Muscle of arm (tissue), 12 donors: ENCODE results near the gene PPL. TPM values are rescaled to one million over a fixed set of nuclear protein-coding genes. Genes with fewer than 3 reads are reported as not detected.

Experiments used
- DNase-seq: peaks from one replicate; pipeline ENCODE4 v3.0.0-alpha.2; 2013
- polyA plus RNA-seq, 12 donors: library from polyadenylated mRNA; unstranded; fragments of 120-200 nt; gene quantifications; one replicate each; pipeline ENCODE4 v1.2.1, GENCODE V29; 2013; ENCODE audit not compliant: insufficient read length in 12 of 12

Gene PPL
- polyA plus RNA-seq, 12 donors, result 0.68 to 76.8 (median 1.1) TPM; not detected in 1

DNA sequence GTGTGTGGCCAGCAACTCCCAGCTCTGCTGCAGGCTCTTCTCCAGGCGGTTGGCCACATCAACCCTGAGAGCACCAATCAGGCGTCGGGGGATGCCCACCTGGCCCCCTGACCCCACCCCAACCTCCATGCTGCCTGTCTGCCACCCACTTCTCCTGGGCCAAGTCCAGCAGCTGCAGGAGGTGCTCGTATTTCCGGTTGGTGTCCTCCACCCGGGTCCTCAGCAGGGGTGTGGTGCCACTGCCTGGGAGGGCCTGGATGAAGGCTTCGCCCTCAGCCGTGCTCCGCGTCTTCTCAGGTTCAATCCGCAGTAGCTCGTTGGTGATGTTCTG, 45.1 kb downstream of the PPL start:
- no peak for DNase-seq

DNA sequence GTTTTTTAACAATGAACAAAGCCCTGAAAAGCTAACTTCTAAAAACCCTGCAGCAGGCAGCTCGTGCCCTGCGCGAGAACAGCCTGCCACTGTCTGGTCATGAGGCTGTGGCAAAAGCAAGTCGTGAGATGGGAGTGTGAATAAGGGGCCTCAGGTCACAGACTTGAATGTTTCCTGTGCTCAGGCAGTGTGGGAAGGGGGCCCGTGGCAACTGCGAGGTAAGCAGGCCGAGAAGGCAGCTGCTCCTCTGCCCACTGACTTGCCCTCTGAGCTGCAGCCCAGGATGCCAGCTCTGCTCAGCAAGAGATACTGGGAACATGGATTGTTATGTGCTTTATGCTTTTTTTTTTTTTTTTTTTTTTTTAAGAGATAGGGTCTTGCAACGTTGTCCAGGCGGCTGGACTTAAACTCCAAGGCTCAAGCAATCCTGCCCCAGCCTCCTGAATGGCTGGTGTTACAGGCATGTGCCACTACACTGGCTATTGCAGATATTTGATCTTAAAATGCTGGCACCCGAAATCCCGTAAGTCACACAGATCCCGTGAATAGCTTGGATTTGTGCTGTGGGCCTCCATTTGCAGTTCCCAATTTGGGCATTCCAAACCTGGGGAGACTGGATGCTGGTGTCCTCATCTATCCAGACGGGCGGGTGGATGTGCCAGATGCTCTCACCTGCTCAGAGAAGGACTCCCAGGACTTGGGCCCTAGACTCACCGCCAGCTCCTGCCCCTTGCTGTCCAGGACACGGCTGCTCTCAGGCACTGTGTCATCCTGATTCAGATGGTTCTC, 45.7 kb downstream of the PPL start:
- no peak for DNase-seq

DNA sequence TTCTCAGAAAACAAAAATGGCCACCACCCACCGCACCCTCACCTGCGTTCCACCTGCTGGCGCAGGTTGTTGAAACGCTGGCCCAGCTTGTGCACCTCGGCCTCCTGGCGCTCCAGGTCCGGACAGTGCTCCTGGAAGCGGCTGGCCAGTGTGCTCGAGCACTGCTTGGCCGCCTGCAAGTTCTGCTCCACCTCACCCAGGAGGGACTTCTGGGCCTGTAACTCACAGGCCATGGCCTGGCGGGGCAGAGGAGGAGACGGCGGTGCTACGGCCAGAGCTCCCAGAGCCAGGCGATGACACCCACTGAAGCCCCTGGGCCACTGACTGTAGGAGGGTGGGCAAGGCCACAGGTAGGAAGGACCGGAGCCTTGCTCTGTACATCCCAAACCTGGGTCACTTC, 46.3 kb downstream of the PPL start:
- DNase-seq, result no peak

DNA sequence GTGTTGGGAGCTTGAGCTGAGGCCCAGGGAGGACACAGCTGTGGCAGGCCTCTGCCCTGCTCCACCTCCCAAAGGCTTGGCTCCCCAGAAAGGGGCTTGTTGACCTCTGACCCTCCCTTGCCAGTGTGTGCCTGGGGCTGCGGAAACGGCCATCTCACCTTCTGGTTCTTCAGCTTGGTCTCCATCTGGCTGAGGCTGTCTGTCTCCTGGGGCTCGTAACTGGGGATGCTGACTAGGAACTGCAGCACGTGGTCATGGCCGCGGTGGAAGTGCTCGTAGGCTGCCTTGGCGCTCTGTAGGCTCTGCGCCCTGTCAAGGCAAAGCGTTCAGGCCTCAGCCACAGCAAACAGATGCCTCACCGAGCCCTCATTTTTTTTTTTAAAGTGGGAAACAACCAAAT, 46.9 kb downstream of the PPL start:
- no peak for DNase-seq

DNA sequence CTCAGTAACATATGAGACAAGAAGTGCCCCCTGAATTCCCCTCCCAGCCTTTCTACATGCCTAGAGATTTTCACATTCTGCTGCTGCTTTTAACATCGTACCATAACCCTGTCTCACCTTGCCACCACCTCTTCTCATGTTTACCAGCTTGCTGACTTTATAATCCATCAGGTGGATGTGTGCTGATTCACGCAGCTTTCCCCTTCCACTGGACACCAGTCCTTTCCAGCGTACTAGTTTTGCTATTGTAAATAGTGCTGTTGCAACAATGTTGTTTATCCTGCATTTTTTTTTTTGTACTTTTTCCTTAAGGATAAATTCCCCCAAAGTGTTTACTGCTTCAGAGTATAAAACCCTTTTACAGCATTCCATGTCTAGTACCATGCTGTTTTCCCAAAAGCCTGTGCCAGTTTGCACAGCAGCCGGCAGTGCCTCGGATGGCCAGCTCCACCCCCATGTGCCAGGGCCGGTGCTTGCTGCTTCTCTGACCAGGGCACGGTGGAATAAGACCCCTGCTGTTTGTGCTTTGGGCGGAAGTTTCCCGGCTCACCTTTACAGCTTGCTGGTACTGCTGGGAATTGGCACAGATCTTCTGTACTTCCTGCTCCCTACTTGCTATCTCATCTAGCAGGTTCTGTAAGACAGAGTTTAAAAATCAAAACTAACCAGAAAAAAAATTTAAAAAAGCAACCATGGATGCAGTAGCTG, 48.4 kb downstream of the PPL start:
- DNase-seq, result no peak

DNA sequence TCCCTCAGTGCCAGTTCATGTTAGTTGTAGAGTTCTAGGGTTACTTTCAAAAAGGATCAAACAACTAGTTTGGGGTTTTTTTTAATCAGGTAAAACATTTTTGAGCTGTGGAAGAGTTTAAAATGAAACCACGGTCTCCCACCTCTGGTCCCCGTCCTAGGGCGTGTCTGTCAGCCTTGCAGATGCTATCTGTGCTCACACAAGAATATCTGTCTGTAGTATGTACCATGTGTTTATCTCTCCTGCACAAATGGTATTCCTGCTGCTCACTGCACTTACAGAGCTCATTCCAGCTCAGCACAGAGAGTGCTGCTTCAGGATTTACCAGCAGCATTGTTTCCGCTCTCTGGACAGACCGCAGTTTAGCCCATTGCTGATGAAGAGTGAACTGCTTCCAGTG, 50.8 kb downstream of the PPL start:
- no peak for DNase-seq

DNA sequence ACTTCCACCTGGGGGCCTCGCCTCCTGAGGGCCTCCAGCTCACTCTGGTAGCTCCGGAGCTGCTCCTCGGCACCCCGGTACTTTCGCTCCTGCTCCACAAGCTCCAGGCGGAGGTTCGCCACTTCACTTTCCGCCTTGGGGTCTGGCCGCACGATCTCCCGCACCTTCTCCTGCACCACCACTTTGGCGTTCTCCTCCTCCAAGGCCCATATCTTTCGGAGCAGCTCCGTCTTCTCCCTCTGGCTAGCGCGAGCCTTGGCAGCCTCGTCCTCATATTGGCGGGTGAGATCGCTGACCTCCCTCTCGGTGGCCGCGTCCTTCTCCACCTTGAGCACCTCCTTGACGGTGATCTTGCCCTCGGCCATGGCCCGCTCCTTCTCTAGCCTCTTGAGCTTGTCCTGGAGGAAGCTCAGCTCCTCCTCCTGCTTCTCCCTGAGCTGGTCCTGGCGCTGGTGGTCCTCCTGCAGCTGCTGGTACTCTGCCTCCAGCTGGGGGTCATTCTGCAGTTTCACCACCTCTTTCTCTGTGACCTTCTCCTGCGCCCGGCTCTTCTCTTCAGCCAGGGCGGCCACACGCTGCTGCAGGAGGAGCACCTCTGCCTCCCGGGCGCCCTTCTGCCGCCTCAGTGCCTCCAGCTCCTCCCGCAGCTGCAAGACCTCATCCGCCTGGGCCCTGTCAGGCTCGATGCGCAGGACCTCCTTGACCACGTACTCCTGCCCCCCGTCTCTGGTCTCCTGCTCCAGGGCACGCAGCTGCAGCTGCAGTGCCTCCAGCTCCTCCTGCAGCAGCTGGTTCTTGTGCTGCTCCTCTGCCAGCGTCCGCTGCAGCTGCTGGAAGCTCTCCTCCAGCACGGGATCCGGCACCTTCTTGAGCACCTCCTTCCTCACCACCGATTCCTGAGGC, 51.7 kb downstream of the PPL start:
- DNase-seq, result no peak

DNA sequence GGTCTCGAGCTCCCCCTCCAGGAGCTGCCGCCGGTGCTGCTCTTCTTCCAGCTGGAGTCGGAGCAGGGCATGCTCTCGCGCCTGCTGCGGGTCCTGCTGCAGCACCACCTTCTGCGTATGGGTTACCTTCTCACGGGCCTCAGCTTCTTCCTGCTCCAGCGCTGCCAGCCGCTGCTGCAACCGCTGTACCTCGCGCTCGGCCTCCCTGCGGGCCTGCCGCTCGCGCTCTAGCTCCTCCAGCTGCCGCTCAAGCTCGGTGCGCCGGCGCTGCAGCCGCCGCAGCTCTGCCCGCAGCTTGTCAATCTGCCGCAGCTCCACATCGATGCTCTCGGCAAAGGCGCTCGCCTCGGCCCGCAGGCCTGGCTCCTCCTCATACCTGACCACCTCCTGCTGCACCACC, 52.7 kb downstream of the PPL start:
- DNase-seq, result no peak

DNA sequence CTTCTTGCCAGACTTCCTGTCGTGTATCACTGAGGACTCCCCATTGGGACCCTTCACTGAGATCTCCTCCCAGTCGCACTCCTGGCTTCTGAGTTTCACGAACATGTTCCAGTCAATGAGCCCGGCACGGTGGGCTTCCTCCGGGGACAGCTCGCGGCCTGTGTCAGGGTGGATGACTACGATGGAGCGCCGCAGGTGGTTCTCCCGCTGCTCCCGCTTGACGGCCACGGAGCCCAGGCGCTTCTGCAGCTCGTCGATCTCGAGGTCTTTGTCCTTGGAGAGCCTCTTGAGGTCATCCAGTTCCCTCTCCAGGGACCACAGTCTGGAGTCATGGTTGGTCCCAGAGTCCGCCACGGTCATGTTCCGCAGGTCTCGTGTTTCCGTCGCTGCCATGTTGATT, 53.4 kb downstream of the PPL start:
- no peak for DNase-seq

DNA sequence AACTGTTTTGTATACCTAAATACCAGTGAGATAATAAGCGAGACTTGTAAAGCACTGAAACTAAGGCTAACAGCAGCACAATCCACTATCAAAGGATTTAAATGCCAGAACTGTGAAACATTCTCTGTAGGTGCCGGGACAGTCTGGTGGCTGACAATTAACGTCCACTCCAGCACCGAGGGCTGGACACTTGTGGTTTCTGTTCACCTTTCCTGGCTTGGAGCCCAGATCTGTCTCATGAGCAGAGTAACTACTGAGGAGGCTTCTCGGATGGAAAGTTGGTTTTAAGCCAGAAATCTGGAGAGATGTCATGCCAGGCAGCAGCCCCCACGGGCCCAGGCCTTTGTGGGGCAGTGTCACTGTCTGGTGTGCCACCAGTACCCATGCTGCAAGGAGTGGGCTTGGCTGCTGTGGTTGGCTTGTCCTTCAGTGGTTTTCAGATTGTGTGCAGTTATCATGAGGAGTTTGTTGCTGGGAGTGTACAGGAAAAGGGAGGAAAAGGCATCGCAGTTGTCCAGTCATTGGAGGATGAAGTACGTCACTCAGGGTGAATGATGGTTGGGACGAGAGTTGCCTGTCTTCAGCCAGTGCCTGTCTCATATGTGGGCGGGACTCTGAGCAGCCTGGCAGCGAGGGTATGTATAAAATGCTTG, 54.2 kb downstream of the PPL start:
- DNase-seq, result no peak

DNA sequence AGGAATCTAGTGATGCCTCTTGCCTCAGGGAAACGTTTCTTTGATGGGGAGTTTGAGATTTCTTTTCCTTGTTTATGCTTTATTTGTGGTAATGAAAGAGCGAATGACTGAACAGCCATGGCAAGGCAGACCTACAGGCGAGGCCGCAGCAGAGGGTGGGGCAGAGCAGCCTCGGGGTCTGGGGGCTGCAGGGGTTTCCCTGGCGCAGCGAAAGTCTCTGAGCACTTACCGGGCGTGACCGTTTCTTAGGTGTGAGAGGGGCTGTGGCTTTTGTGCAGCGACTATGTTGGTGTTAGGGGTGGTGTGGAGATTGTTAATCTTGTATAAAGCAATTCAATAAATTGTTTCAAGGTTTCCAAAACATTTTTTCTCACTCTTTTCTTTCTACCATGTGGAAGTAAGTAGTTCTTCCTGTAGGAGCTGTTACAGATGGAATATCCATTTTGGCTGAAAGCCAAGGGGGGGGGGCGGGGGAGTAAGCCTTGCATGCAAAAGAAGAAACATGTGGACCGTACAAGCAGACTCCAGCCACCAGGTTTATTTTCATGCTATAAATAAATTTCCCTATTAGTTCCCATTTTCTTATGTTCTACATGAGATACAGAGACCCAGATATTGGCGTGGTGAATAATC, 54.8 kb downstream of the PPL start:
- DNase-seq, result peak; percentile 55

DNA sequence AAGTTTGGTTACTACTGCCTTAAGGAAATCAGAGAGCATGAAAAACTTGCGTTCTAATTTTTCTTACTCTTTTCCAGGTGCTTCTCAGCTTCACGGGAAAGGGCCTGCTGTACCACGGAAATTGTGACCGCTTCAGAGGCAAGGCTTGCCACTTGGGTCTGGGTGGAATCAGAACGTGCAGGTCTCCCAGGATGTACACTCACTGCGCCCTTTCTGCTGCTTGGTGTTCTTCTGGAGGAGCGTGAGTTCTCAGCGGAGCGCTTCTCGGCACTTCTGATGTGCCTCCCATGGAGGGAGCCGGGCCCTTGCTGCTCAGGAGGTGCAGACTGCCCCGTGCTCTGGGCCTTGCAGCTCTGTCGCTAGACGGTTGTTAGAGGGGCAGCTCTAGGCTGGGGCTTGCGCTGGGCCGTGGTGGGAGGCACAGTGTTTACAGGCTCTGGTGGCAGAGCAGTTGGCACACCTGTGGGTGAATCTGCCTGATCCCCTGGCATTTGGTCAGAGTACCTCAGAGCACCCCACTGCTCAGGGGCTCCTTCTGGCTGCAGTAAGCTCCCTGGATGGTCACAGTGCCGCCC, 56.9 kb downstream of the PPL start:
- no peak for DNase-seq

DNA sequence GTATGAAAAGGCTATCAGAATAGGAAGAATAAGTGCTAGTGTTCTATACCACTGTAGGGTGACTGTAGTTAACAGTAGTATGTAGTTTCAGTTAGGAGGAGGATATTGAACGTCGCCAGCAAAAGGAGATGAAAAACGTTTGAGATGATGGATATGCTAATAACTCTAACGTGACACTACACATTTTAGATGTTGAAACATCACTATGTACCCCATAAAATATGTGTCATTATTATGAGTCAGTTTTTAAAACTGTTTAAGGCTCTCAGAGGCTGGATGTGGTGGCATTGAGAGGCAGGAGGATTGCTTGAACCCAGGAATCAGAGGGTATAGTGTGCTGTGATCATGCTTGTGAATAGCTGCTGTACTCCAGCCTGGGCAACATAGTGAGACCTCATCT, 57.9 kb downstream of the PPL start:
- no peak for DNase-seq

DNA sequence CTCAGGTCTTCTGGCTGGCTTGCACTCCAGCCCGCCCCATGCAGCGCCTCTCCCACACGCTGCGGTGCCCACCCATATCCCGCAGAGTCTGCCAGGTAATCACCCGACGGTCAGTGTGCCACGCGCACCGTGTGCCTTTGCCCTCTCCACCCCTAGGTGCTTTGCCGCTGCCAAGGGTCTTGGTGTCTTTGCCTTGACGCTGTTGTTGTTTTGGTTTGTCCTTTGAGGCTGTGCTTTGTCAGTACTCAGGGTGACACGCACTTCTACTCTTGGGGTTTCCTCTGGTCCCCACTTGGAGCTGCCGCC, 59.6 kb downstream of the PPL start:
- DNase-seq, result no peak

DNA sequence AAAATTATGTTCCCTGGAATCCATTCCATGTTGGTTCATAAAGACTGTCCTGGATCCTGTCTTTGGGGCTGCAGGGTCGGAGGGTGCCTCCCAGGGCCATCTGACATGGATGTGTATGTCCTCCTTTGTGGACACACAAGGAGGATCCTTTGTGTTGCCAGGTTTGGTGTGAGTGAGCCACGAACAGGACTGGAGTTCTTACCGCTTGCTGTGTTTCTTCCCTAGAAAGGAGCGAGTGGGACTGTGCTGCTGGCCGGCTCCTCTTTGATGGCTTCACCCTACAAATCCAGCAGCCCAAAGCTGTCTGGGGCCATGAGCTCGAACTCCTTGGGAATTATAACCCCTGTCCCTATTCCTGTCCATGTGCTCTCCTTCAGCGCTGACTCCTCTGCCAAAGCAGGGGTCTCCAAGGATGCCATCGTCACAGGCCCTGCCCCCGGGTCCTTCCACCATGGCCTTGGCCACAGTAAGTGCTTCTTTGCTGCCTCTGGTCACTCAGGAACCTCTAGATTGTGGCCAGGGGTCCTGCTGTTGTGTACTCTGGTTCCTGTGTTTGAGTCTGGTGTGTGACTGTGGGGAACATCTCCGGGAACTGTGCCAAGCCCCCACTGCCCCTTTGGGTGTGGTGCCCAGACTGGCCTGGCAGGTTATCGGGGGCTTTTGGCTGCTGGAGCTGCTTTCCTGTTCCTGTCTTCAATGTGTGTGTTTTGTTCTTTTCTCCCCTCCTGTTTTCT, 60.1 kb downstream of the PPL start:
- DNase-seq, result no peak

DNA sequence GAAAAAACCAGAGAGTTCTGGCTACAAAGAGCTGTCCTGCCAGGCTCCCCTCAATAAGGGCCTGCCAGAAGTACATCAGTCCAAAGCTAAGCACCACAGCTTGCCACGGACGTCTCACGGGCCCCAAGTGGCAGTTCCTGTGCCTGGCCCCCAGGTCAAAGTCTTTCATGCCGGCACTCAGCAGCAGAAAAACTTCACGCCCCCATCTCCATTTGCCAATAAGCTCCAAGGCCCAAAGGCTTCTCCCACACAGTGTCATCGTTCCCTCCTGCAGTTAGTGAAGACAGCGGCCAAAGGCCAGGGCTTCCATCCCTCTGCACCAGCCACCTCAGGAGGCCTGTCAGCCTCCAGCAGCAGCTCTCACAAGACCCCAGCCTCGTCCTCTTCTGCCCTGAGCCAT, 62.3 kb downstream of the PPL start:
- DNase-seq, result no peak

DNA sequence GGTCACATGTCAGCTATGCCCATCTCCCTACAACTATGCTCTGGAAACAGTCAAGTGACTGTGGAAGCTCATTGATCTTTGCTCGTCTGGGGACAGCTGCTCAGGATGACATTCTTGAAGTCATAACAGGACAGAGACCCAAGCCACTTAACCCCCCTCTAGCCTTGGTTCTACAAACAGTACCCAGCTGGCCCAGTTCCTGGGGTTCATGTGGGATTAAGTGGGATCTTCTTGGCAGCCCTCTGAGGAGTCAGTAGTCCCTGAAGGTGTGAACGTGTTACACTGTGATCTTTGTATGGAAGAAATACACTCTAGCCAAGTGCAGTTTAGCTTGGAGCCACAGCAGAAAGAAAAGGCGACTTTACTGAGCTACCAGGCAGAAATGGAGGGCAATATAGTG, 63.9 kb downstream of the PPL start:
- DNase-seq, result no peak

DNA sequence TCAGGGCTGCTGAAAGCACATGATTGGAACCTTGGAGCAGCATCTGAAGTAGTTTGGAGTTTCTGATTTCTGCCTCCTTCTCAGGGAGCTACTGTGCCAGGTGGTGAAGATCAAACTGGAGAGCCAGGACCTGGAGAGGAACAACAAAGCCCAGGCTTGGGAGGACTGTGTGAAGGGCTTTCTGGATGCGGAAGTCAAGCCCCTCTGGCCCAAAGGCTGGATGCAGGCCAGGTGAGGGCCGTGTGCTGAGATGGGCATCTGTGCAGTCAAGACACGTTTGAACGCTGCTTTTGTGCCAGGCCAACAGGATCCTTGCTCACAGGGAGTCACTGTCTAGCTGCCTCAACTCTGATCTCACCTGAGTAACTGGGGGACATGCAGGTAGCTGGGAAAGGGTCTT, 65.9 kb downstream of the PPL start:
- no peak for DNase-seq

DNA sequence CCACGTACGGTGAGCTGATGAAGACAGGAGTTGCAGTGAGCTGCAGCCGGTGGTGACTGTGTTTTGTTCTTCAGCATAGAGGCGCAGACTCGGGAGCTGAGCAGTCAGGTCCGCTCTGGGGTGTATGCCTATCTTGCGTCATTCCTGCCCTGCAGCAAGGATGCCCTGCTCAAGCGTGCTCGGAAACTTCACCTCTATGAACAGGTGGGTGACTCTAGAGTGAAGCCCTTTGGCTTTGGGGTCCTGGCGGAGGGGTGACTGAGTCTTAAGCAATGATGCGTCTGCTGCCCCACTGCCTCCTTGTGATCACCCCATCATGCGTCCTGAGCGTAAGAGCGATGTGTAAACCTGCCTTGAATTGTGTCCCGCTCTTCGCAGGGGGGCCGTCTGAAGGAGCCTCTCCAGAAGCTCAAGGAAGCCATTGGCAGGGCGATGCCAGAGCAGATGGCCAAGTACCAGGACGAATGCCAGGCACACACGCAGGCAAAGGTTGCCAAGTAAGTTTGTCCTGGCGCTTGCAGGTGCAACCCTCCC, 66.7 kb downstream of the PPL start:
- DNase-seq, result no peak

DNA sequence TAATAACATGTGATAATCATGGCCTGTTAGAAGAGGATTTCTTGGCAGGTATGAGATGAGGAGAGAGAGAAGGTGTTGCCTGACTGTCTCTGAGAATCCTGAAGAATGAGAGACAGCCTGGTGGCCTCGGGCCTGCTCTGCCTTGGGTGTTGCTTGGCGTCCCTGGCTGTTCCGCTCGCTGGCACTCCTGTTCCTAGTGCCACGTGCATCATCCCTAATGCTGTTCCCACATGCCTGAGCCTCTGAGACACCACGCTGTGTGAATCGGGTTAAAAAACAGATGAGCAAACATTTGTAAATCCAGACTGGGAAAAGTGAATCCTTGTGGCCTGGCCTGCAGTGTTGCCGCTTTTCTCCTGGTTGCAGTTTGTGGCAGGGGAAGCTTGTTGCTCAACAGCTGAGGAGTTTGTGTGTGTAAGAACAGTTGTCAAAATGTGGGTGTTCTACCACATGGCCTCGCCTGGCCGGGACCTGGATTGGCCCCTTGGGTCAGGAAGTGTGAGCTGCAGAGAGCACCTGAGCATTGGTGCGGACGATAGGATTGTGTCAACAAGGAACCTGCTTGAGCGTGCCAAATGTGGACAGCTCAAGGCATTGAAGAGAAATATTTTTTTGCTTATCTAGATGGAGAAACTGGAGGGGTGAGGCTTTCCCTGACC, 67.7 kb downstream of the PPL start:
- no peak for DNase-seq
